HG02798 (cell line): ENCODE data around the gene ADAMTS17.

Experiments used
- ATAC-seq: cut with Tn5 transposase; IDR thresholded peaks from one replicate; pipeline ENCODE4 v1.9.1; 2021; ENCODE audit warnings: mild to moderate bottlenecking; ENCODE audit not compliant: unreplicated experiment, poor library complexity

Gene ADAMTS17

GRCh38 chr15:100204211-100204610 lies 137.6 kb downstream of the ADAMTS17 start:
- no peak for ATAC-seq

DNA sequence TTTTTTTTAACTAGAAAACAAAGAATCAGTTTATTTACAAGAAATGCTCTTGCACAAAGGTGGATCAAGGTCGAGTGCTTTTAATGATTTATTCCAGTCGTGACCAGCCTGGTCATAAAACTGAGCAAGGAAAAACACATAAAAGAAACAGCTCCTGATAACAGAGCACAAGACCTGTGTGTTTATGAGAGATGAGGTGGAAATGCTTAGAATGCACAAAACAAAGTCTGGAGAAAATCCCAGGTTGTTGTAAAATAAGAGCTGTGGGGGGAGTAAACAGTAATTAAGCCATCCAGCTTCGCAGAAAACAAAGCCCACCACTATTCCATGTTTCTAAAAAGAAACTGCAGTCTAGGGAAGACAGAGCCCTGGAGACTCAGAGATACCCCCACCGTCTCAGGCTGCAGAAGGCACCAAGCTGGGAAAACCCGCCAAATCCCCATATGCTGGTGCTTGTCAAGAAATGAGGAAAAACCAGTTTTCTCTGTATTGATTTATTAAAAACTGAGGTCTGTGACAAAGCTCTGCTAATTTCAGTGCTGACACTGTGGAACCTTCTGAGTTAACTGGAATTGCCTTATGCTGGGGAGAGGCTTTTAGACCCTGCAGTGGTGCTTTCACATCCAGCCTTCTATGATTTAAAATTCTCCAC lies 139.3 kb downstream of the ADAMTS17 start:
- no peak for ATAC-seq

DNA sequence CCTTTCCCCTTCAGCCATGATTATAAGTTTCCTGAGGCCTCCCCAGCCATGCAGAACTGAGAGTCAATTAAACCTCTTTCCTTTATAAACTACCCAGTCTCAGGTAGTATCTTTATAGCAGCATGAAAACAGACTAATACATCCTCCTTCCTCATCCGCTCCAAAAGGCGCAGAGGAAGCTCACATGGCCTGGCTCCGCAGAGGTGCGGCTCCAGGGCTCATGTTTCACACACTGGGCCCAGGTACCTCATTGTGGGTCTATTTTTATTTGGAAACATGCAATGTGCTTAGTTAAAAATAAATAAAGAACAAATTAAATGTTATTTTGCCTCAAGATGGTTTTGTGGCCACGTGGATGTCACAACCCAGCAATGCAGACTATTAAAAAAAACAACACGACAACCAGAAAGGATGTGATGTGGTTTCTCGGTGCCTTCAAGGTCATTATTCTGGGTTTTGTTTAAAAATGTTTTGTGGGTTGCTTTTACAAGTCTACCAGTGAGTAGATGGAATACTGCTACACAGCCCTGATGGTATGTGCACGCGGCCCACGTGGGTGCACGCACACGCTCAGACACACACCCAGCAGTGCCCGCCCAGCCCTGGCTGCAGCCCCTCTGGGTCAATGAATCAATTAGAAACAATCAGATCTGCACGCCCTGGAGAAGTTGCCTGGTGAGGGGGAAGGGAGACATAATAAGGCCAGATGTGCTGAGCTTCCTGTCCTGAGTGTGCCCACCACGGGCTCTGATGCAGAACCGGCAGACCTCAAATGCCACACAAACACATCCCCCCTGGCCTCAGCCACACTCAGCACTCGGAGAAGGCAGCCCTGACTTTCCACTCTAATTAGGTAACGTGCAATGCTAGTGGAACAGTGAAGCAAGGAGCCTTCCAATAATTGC lies 140.1 kb downstream of the ADAMTS17 start:
- ATAC-seq: no peak

DNA sequence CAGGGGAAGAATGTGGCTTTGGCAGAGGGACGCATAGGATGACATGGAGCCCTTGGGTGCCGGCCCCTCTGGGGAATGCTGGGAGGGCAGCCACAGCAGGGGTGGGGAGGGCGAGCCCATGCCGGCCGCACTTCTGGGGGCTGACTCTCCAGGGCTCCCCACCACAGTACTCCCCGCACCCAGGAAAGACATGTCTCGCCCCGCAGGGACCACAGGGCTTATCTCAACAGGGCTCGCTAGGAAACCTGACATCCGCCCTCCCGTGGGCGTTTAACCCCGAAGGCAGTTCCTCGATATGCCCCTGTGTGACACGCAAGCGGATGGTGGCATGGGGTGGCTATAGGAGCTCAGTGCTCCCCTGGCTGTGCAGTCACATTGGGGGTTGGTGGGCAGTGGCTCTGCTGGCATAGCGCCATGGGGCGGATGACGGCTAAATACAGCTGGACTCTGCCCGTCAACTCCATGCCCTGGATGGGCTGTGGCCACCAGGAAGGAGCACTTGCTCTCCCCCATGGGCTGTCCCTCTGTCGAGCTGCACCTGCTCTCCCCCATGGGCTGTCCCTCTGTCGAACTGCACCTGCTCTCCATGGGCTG lies 141.4 kb downstream of the ADAMTS17 start:
- no peak for ATAC-seq

DNA sequence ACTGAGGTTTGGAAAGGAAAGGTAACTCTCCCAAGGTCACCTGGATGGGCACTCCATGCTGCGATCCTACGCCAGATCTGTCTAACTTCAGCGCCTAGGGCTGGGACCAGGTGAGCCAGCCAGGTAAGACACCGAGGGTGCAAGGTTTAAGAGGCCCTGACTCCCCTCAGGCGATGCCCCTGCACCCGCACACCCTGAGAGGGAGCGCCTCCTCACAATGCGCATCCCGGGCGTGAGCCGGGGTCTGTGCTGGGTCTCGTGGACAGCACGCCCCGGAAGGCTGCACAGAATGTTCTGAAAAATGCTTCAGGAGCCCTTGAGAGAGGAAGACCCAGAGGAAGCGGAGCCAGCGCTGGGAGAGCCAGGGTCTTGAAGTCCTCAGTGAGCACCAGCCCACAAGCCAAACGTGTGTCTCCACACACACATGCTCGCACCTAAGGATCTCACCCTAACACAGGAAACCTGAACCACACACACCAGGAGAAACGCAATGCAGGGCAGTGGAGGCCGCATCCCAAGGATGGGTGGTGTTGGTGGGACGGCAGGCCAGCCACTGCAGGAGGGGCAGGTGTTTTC lies 142.0 kb downstream of the ADAMTS17 start:
- no peak for ATAC-seq

DNA sequence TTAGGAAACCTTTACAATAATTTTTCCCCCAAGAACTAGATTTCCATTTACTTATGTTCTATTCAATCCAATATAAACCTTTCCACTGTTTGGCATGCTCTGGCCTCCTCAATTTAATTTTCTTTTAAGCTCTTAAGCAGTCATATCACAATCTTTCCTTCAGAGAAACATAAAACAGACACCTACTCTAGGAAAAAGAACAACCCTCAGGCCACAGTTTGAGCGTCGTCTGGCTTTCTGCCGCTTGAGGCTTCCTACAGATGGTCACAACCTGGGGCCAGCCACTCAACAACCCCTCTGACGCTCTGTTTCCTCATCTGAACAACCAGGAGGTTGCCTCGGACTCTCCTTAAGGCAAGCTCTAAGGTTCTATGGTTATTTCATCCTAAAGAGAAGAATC lies 143.3 kb downstream of the ADAMTS17 start:
- ATAC-seq: no peak

DNA sequence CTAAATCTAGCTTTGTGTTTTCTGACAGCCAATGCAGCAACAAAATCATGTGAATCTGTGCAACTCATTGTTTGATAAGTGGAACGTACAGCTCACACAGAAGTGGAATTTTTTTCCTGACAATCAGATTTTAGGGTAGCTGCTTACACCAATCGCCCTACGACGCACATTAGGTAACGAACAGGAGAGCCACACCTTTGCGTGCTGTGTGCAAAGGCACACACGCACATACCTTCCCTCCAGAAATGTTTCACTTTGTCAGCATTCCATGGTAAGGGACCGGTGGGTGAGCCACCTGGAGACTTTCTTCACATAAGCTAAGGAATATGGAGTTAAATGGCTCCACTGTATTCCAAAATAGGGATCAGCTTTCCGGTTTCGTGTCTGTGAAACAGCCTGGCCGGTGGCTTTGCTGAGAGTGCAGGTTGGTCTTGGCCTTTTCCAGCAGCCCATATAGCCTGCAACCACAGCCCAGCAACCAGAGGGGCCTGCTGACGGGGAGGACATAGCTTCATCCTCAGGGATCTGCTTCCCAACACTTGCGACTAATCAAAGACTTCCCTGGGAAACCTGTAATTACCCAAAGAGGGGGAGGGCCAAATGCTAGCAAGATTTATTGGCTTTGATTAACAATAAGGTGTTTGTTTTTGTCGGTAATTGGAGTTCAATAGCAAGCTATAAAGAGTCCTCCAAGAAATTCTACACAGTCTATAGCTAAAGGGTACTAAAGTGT lies 145.3 kb downstream of the ADAMTS17 start:
- no peak for ATAC-seq

DNA sequence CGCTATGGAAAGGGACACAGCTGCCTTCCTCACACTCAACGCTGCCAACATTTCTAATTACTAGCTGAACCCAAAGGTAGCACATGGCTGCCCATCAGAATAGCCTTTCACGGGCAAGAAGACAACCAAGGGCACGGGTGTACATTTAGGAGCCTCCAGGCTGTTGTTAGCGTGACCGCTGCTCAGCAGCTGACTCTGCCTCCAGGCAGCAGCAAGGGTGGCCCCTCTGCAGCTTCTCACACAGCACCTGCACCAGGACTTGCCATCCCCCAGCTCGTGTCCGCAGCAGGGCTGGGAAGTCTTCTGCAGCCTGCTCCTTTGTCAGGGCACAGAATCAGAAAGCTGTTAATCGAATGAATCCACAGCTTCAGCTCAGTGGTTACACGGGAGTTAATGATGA lies 146.8 kb downstream of the ADAMTS17 start:
- no peak for ATAC-seq

- no peak for ATAC-seq
Measured at GRCh38 chr15:100193277-100193860, 148.4 kb downstream of the ADAMTS17 start.

DNA sequence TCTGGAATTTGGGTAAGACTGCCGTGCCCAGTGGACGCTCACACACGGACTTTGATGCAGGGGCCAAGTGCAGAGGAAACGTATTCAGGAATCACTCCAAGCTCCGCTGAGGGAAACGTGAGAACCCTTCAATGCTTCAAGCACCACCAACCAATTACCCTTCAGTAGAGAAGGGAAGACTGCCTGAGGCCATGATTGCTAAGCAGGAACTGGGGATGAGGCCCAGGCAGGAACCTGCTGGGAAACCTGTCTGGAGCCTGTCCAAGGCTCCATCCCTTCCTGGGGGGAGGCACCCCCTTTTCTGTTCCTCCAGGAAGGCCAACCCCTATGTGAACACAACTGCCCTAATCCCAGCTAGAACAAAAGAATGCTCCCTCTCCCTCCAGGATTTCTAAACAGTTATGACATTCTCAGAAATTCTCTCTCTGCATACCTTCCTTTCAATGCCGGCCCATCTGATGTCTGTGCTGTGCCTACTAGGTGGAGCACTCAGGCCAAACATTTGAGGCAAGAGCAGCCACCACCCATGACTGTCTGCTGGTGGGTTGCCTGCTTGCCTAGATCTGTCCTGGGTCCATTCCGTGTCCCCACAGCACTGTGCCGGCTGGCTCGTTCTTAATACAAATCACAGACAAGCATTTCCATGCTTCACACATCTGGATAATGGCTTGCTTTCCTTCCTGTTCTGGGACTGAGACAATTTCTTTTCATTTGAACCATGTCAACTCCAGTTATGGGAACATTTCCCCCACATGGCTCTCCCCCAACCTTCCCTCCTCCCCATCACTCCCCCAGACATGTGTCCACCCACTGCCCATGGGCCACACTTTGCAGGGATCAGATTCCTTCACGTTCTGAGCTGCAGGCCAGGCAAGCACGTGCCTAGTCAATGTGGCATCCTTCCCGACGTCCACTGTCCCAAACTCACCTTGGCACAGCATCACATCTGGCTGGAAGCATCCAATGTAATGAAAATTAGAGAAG lies 149.4 kb downstream of the ADAMTS17 start:
- no peak for ATAC-seq

- ATAC-seq: no peak
Measured at GRCh38 chr15:100191161-100191560, 150.6 kb downstream of the ADAMTS17 start.

DNA sequence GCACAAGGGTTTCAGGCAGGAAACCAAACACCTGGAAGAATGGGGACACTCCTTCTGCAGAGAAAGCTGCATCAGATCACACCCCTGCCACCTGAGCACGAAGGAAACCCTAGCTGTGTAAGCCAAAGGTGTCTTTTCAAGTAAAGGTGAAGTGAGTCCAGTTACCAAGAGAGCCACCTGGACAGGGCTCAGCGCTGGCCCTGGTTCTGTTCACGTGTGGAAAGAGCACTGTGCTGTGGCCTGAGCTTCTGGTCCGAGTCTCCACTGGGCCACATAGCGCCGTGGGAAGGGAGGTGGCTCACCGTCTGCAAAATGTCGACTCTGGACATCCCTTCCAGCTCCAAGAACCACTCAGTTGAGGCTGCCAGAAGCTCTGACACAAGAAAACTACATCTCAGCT lies 151.1 kb downstream of the ADAMTS17 start:
- ATAC-seq: no peak

- ATAC-seq: no peak
Measured at GRCh38 chr15:100189849-100190248, 151.9 kb downstream of the ADAMTS17 start.

DNA sequence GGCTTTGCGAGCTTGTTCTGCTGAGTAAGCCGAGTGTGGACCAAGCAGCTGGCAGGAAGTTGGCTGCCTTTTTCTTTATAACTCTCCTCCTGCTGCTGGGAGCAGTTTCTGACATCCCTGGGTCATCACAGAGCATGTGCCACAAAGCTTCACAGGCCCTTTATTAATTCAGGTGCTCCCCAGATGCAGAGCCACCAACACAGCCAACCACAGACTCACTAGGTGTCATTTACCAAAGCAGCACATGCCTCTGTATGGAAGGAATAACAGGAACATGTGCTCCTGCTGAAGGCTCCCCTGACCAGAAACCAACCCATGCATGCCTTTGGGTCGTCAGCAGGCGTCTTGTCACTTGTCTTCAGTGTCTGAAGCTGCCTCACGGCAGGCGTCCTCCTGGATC lies 152.5 kb downstream of the ADAMTS17 start:
- ATAC-seq: no peak

- no peak for ATAC-seq
Measured at GRCh38 chr15:100187677-100188076, 154.1 kb downstream of the ADAMTS17 start.

GRCh38 chr15:100186960-100187359 lies 154.8 kb downstream of the ADAMTS17 start:
- no peak for ATAC-seq

GRCh38 chr15:100186366-100186765 lies 155.4 kb downstream of the ADAMTS17 start:
- ATAC-seq: no peak

DNA sequence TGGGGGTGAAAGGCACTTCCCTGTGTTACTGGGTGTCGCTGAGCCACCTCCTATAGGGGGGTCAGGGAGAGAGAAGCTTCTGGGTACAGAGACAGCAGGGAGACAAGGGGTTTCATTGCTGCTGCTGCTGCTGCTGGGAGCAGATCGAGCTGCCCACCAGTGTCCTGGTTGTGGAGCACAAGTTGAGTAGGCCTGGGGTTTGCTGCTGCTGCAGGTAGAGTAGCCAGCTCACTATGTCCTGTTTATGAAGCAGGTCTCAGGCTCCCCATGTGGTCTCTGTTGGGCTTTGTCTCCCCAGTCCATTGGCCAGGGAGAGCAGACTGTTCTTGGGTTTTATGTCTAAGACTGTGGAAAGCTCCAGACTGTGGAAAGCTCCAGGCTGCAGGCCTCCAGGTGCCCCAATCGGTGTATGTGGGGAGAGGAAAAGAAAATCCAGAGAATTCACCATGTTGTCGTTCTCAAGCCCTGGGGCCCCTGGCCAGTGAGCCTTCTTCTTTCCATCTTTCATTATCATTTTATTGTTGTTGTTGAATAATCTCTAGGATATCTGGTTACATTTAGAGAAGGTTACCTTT lies 157.8 kb downstream of the ADAMTS17 start:
- no peak for ATAC-seq
